GM12873 (cell line): ENCODE measurements around the gene GPHN.
A peak's percentile ranks its signal among the peaks of the same experiment; 100 is the strongest.

Experiments used
- TF ChIP-seq, protein P1 (sequence below): IDR thresholded peaks from 2 replicates; pipeline ENCODE4 v1.5.1; 2012; ENCODE audit warnings: low read depth, mild to moderate bottlenecking, moderate library complexity, low read length, control low read depth; ENCODE audit not compliant: insufficient read depth; ENCODE audit errors: missing control alignments

Gene GPHN

DNA sequence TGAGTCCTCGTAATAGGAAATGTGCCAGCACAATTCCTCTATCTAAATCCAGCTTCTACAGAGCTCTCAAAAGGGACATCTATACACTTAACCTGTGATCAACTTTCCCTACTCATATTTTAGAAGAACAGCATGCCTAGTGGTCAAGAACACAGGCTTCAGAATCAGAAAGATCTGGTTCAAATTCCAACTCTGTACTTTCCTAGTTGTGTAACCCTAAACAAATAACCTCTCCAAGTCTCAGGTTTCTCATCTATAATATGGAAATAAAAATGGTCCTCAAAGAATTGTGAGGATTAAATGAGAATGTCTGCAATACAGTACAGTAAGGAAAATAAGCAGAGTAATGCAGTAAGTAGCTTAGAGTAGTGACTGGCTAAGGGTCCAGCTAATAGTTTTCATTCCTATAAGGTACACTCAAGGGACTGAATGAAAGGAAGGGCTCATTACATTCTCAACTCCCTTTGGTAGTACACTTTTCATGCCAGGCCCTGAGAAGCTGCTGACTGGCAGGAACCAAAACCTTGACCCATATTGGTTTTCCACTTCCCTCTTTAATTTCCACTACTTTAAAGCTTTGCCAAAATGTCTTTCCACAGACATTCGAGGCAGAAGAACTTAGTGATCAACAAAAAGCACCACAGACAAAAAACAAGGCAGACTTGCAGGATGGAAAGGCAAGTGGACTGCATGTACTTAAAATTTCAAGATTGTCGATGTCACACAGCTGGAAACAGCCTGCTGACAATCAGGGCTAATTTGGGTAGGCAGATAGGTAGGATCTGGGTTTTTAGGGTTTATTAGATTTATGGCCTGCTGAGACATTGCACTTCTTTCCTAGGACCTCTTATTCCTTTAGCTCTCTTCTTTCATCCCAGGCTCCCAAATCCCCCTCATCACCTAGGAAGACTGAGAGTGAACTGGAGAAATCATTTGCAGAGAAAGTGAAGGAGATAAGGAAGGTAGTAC lies 17.5 kb upstream of the GPHN start:
- TF ChIP-seq, protein P1, sequence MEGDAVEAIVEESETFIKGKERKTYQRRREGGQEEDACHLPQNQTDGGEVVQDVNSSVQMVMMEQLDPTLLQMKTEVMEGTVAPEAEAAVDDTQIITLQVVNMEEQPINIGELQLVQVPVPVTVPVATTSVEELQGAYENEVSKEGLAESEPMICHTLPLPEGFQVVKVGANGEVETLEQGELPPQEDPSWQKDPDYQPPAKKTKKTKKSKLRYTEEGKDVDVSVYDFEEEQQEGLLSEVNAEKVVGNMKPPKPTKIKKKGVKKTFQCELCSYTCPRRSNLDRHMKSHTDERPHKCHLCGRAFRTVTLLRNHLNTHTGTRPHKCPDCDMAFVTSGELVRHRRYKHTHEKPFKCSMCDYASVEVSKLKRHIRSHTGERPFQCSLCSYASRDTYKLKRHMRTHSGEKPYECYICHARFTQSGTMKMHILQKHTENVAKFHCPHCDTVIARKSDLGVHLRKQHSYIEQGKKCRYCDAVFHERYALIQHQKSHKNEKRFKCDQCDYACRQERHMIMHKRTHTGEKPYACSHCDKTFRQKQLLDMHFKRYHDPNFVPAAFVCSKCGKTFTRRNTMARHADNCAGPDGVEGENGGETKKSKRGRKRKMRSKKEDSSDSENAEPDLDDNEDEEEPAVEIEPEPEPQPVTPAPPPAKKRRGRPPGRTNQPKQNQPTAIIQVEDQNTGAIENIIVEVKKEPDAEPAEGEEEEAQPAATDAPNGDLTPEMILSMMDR: no peak

DNA sequence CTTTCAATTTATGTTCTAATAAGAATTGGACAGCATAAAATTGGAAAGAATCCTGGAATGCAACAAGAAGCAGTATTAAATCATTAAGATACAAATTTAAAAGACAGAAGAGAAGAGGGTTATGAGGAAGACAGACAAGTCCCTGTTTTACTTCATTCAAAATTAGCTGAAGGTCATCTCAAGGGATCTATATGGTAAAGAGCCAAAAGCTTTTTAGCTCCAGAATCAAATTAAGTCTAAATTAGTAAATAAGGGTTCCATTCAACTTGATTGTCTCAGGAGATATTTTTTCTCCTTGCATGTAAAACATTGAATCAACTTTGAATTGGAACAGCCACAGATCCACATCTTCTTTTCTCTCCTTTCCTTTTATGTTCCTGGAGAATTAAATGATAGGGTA lies 14.2 kb upstream of the GPHN start:
- TF ChIP-seq, protein P1: no peak

DNA sequence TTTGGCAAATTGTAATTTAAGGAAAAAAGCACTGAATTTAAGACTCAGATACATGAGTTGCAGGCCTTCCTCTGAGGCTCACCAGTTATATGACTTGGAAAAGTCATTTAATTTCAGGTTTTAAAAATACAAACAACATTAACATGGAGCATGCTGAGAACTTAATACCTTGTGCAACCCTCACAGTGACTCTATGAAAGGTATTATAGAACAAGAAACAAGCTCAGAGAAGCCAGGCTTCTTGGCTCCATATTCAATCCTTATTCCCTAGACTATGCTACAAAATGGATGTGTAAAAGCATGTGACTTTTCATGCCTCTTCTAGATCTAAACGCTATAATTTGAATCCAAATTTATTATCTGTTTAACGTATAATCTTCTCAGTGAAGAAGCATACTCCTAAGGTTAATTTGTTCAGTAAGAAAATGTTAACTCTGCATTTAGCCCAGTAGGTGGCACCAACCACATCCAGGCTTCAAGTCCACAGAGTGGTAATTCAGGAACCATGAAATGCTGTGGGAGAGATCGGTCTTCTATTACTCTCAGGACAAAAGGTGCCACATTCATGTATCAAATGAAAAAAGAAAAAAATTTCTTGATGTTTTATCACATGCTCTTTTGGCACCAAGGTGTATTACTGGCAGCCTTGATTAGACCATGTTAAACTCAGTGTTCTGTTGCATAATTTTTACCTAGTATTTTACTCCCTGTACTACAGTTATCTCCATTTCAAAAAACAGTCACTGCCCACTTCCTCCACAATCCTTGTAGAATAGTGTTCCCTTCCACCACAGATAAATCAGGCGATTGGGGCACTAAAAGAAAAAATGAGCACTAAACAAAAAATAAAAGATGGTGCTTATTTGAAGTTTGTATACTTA lies 12.5 kb upstream of the GPHN start:
- TF ChIP-seq, protein P1: peak; percentile 73

DNA sequence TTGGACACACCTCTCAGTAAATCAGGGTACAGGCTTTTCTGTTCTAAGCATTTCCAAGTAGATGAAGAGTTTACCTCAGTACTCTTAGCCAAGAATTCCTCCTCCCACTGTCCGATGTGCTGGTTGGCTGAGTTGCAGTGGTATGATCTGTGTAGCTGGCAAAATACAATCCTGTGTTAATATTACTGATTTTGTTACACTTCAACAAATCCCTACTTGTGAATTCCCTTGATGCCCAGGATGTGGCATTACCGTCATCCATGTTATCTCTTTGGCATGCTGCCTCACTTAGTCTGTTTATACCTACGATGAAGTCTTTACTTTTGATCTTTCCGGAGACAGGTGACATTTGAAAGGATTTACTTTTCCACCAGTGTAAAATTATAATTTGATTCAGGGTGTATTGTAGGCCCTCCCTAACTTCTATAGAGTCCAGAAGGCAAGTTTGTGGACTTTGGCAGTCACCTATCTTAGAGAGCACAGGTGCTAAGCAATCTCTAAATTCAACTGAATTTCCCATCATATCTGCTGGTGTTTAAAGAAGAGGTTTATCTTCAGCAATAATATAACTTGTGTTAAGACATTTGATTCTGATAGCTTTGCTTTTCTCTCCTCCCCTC lies 11.6 kb upstream of the GPHN start:
- TF ChIP-seq, protein P1: no peak

DNA sequence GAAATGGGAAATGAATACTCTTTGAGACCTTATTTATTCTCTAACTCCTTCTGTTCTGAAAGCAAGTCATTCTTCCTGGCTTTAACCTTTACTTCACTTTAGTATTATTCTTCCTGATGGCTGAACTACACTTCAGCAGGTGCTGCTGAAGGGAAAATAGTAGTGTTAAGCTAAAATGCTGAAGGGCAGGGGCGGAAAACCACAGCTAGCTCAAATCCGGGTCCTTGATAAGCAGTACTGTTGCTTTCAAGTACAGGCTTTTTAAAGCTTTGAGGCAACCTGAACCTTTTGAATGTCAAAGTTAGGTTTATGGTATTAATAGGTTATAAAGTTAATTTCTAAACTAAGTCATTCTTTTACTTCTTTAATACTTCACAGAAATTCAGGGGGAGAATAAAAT lies 11.0 kb upstream of the GPHN start:
- TF ChIP-seq, protein P1: no peak

DNA sequence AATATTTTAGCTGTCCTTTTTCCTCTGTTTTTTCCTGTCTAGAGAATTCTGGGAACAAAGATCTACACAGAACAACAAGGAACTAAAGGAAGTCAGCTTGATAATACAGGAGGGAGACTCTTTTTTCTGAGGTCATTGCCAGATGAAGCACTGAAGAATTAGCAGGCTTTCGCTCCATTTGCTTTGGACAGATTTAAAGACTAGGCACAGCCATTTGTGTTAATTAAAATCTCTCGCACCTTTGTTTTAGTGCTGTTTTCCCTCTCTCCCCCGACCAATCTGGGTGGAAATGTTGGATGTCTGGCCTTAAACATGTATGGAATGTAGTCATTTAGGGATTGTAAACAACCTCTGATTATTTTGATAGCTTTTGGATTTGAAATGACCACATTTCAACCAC lies 9.6 kb upstream of the GPHN start:
- TF ChIP-seq, protein P1: no peak
